HepG2 (cell line): ENCODE results near the gene CELF5. TPM values are rescaled to one million over a fixed set of nuclear protein-coding genes. Genes with fewer than 3 reads are reported as not detected.
A peak's percentile ranks its signal among the peaks of the same experiment; 100 is the strongest.

Experiments
- ATAC-seq: fragments of 200-7000 bp; cut with Tn5 transposase; 3 replicates; pipeline ENCODE4 v1.9.1; 2020; ENCODE audit warnings: mild to moderate bottlenecking, moderate library complexity
- BruUV-seq: library from RNA; stranded (reverse); fragments of 400-500 nt; replicated peaks from 2 replicates; lab custom pipeline; 2021; lab: Mats Ljungman, UMichigan
- CTCF ChIA-PET: fragments of 300-600 bp; formaldehyde crosslinking; extraction: SDS; loops from one replicate; lab custom pipeline; 2021; ENCODE audit warnings: low total read pairs, inconsistent platforms, low intra/inter-chr PET ratio; lab: Yijun Ruan, JAX
- POLR2A ChIA-PET: fragments of 350-600 bp; sonication (Branson Sonifier 250); formaldehyde crosslinking; loops from one replicate; lab custom pipeline; 2020; ENCODE audit warnings: antibody characterized with exemption, inconsistent platforms; lab: Yijun Ruan, JAX
- DNase-seq: peaks from one replicate; pipeline ENCODE4 v3.0.0-alpha.2; 2015; ENCODE audit warnings: low spot score
- FAIRE-seq: peaks from 3 replicates; lab custom pipeline; 2011; peaks lifted over from hg19 to GRCh38; lab: Jason Lieb, UNC
- H2AFZ ChIP-seq: one replicate; pipeline ENCODE4 v1.6.1; 2011; ENCODE audit warnings: low read length, inconsistent platforms
- H3K27ac ChIP-seq: fragments of 300-600 bp; 3 replicates; pipeline ENCODE4 v1.8.0; 2011; ENCODE audit warnings: mixed run types, mild to moderate bottlenecking, mixed read lengths, low read length, inconsistent platforms; ENCODE audit not compliant: insufficient read depth; ENCODE audit errors: extremely low read length
- H3K27me3 ChIP-seq, 2 experiments: fragments of 200-600 bp in 1 of 2; 2 replicates in 1 of 2; 3 replicates in 1 of 2; pipeline versions ENCODE4 v1.6.0 to v1.8.0; 2011; ENCODE audit warnings: low read length in 2 of 2, mild to moderate bottlenecking in 2 of 2, moderate library complexity in 2 of 2, inconsistent platforms in 1 of 2; ENCODE audit not compliant: insufficient read depth in 2 of 2, control insufficient read depth in 1 of 2
- H3K36me3 ChIP-seq, 2 experiments: fragments of 200-600 bp in 1 of 2; replicated peaks in 1 of 2; 2 replicates in 1 of 2; 3 replicates in 1 of 2; pipeline versions ENCODE4 v1.5.1 to v1.8.0; 2011; ENCODE audit warnings: low read length in 2 of 2, inconsistent platforms in 1 of 2; ENCODE audit not compliant: insufficient read depth in 2 of 2, control insufficient read depth in 1 of 2
- H3K4me1 ChIP-seq: 2 replicates; pipeline ENCODE4 v1.5.1; 2012; ENCODE audit warnings: low read length, inconsistent platforms; ENCODE audit not compliant: insufficient read depth
- H3K4me2 ChIP-seq: 2 replicates; pipeline ENCODE4 v1.6.0; 2011; ENCODE audit warnings: low read depth, low read length, inconsistent platforms
- H3K4me3 ChIP-seq, 3 experiments: fragments of 200-600 bp in 1 of 3; sonication (generic), shearing (Covaris generic) in 1 of 3; replicated peaks in 1 of 3; 2 replicates each; pipeline ENCODE4 v1.5.1; 2011 to 2016; ENCODE audit warnings: low read length in 3 of 3, inconsistent platforms in 2 of 3, low read depth in 2 of 3, mild to moderate bottlenecking in 2 of 3, control low read depth in 1 of 3, mixed read lengths in 1 of 3; ENCODE audit not compliant: insufficient read depth in 1 of 3
- H3K79me2 ChIP-seq: one replicate; pipeline ENCODE4 v1.6.1; 2011; ENCODE audit warnings: low read length, inconsistent platforms; ENCODE audit not compliant: insufficient read depth
- H3K9ac ChIP-seq: 2 replicates; pipeline ENCODE4 v1.6.0; 2011; ENCODE audit warnings: mild to moderate bottlenecking, low read depth, low read length, inconsistent platforms; ENCODE audit not compliant: insufficient read depth
- H3K9me3 ChIP-seq: 2 replicates; pipeline ENCODE4 v1.5.1; 2012; ENCODE audit warnings: mild to moderate bottlenecking, low read length
- H4K20me1 ChIP-seq: 2 replicates; pipeline ENCODE4 v1.6.0; 2011; ENCODE audit warnings: inconsistent platforms, mild to moderate bottlenecking, low read length, moderate library complexity; ENCODE audit not compliant: insufficient read depth
- AGO2 ChIP-seq: fragments of 200-400 bp; formaldehyde crosslinking; optimal IDR thresholded peaks from 2 replicates; pipeline ENCODE3; 2017; ENCODE audit warnings: mild to moderate bottlenecking, low read depth, low read length, moderate library complexity
- AHR ChIP-seq: IDR thresholded peaks from 2 replicates; pipeline ENCODE4 v1.6.1; 2018; ENCODE audit warnings: missing genetic modification reagents, missing compliant biosample characterization
- RBFOX2 ChIP-seq: fragments of 200-400 bp; formaldehyde crosslinking; IDR thresholded peaks from 2 replicates; pipeline ENCODE4 v1.6.1; 2017; ENCODE audit warnings: low read depth, mild to moderate bottlenecking, low read length
- RBM22 ChIP-seq: fragments of 200-400 bp; formaldehyde crosslinking; optimal IDR thresholded peaks from 2 replicates; pipeline ENCODE3; 2017; ENCODE audit warnings: mild to moderate bottlenecking, low read length, moderate library complexity
- WGBS: methylation state at CpG from one replicate; pipeline ENCODE4 v1.1.6; 2017; ENCODE audit warnings: low lambda C conversion rate; 5-methylcytosine and 5-hydroxymethylcytosine counted together
- in situ Hi-C: cut with HindIII; loops from 2 replicates; pipeline ENCODE4 v1.10.0; 2017; ENCODE audit warnings: low pct_unique_long_range_greater_than_20kb; ENCODE audit not compliant: extremely low pct_ligation_motif_present
- intact Hi-C: fragments of 100-400 bp; cut with micrococcal nuclease; formaldehyde crosslinking; loops from one replicate; pipeline ENCODE4 v1.10.0; 2022; ENCODE audit not compliant: unreplicated experiment
- polyA plus RNA-seq, 8 experiments: library from polyadenylated mRNA; depleted of rRNA in 3 of 8; stranded (reverse) in 7 of 8; unstranded in 1 of 8; fragments of >200 nt; fragmentation: Illumina TruSeq in 4 of 8; extraction: Trizol in 4 of 8; gene quantifications; 2 replicates each; pipeline versions ENCODE4 v1.2.1 to v1.2.3, GENCODE V29; 2011 to 2016; ENCODE audit warnings: low read depth in 4 of 8, missing spikeins in 1 of 8, mixed read lengths in 1 of 8; ENCODE audit not compliant: insufficient read depth in 1 of 8
- total RNA-seq, 5 experiments: library from RNA; depleted of rRNA; stranded (reverse); fragments of >200 nt; fragmentation: Illumina TruSeq; extraction: Trizol; gene quantifications; 2 replicates each; pipeline ENCODE4 v1.2.3, GENCODE V29; 2016; ENCODE audit warnings: low read depth in 1 of 5
- TF ChIP-seq, protein P1 (sequence below): sonication (generic); formaldehyde crosslinking; conservative IDR thresholded peaks from 2 replicates; pipeline ENCODE4 v1.4.0; 2020; ENCODE audit warnings: missing genetic modification reagents

Gene CELF5
- total and polyA plus RNA-seq, 2 of the 13 experiments (the other 11 are each of a cell fraction or from before 2014, with no cell fraction given) = 0.31 to 0.84 TPM

DNA sequence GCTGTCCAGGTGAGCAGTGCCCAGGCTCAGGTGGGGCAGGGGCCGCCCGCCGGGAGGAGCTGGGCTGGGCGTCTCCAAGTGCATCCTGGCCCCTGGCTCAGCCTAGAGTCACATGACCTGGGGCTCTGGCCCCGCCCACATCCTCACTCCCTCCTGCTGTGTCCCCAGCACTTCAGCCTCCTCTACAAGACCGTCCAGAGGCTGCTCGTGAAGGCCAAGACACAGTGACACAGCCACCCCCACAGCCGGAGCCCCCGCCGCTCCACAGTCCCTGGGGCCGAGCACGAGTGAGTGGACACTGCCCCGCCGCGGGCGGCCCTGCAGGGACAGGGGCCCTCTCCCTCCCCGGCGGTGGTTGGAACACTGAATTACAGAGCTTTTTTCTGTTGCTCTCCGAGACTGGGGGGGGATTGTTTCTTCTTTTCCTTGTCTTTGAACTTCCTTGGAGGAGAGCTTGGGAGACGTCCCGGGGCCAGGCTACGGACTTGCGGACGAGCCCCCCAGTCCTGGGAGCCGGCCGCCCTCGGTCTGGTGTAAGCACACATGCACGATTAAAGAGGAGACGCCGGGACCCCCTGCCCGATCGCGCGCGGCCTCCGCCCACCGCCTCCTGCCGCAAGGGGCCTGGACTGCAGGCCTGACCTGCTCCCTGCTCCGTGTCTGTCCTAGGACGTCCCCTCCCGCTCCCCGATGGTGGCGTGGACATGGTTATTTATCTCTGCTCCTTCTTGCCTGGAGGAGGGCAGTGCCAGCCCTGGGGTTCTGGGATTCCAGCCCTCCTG lies 16.8 kb upstream of the CELF5 start:
- no peaks in the 10 kb centered on the region for H3K27me3 ChIP-seq
- ChIA-PET CTCF (no interaction called here), POLR2A (no interaction called here)
- intact Hi-C loops = no loop called here
- BruUV-seq = no TSS peak
- TF ChIP-seq, protein P1, sequence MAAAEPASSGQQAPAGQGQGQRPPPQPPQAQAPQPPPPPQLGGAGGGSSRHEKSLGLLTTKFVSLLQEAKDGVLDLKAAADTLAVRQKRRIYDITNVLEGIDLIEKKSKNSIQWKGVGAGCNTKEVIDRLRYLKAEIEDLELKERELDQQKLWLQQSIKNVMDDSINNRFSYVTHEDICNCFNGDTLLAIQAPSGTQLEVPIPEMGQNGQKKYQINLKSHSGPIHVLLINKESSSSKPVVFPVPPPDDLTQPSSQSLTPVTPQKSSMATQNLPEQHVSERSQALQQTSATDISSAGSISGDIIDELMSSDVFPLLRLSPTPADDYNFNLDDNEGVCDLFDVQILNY (CRISPR knock-in tag) = no peak
- TF ChIP-seq AGO2 = peak; percentile 28
- H4K20me1 ChIP-seq = no peaks in the 10 kb centered on the region; the same call in 1 of the 2 replicates
- H3K4me3 ChIP-seq = no peak overlapping the region
- H3K9ac ChIP-seq = no peak overlapping the region
- 97% methylated on average over 41 of the region's 43 CpGs for WGBS
- H3K4me2 ChIP-seq = no peak overlapping the region
- H3K79me2 ChIP-seq = no peaks in the 10 kb centered on the region
- peaks cover 7% of the 10 kb centered on the region for H3K4me1 ChIP-seq
- no peak for ATAC-seq
- in situ Hi-C loops = no loop called here
- H3K27ac ChIP-seq = no peak overlapping the region
- H3K36me3 ChIP-seq = peaks cover 5 to 22% of the 10 kb centered on the region in 2 experiments; a peak in 4 of 5 replicates
- no peak overlapping the region for H2AFZ ChIP-seq
- DNase-seq = no peak
- no peak for FAIRE-seq
- H3K9me3 ChIP-seq = no peaks in the 10 kb centered on the region

DNA sequence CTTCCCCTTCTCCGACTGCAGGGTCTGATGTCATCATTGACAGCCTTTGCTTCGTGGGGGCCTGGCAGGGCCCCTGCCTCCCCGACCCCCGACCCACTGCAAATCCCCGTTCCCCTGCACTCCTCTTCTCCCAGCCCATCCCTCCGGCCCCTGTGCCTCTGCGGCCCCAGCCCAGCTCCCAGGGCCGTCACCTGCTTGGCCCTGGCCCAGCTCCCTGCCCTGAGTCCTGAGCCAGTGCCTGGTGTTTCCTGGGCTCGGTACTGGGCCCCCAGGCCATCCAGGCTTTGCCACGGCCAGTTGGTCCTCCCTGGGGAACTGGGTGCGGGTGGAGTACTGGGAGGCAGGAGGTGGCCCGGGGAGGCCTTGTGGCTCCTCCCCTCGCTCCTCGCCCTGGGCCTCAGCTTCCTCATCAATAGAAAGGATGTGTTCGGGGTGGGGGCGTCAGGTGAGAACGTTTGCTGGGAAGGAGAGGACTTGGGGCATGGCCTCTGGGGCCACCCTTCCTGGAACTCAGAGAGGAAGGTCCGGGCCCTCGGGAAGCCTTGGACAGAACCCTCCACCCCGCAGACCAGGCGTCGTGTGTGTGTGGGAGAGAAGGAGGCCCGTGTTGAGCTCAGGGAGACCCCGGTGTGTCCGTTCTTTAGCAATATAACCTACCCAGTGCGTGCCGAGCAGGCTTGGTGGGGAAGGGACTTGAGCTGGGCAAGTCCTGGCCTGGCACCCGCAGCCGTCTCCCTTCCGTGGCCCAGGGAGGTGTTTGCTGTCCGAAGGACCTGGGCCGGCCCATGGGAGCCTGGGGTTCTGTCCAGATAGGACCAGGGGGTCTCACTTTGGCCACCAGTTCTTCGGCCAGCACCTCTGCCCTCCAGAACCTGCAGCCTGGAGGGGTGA lies 15.9 kb upstream of the CELF5 start:
- peaks cover 12% of the 10 kb centered on the region for H3K4me1 ChIP-seq
- TF ChIP-seq RBFOX2 = peak; percentile 27; the same call in 1 of the 2 replicates
- TF ChIP-seq RBM22 = peak; percentile 24
- no peak for TF ChIP-seq AHR
- H2AFZ ChIP-seq = no peak overlapping the region
- H3K27me3 ChIP-seq = no peaks in the 10 kb centered on the region
- H3K9me3 ChIP-seq = no peaks in the 10 kb centered on the region
- no peak overlapping the region for H3K4me3 ChIP-seq
- in situ Hi-C loops (no loop called here), intact Hi-C loops (no loop called here)
- H3K36me3 ChIP-seq = peaks cover 5 to 20% of the 10 kb centered on the region in 2 experiments; a peak in 4 of 5 replicates
- FAIRE-seq (no peak), ATAC-seq (no peak), DNase-seq (no peak)
- ChIA-PET POLR2A (no interaction called here), CTCF (no interaction called here)
- H3K9ac ChIP-seq = no peak overlapping the region
- no peaks in the 10 kb centered on the region; the same call in 1 of the 2 replicates for H4K20me1 ChIP-seq
- TSS peak; percentile 47 for BruUV-seq
- H3K4me2 ChIP-seq = no peak overlapping the region
- WGBS = 96% methylated on average over 25 of the region's 33 CpGs
- no peak overlapping the region for H3K27ac ChIP-seq
- H3K79me2 ChIP-seq = no peaks in the 10 kb centered on the region
